ENCODE results near the gene ABRACL. TPM values are rescaled to one million over a fixed set of nuclear protein-coding genes. Genes with fewer than 3 reads are reported as not detected.

Gene ABRACL
- polyA plus RNA-seq, 3 donors: 39.5 to 174 (median 142) TPM

DNA sequence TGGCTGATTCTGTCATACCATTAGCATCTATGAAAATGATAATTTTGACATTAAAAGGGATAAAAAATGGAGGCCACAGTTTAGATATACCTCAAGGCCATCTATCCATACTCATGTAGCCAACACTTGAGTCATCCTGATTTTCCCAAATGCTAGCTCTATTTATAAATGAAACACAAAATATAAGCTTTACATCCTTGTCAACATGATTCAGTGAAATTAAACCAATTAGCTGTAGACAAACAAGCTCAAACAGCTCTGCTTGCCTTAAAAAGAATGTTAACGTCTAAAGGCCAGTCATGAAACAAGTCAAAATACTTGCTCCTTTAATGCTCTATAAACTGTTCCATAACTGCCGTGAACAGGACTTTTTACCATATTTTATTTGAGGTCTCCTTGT is 40.3 kb downstream of the ABRACL start:
- TF ChIP-seq, protein P1, sequence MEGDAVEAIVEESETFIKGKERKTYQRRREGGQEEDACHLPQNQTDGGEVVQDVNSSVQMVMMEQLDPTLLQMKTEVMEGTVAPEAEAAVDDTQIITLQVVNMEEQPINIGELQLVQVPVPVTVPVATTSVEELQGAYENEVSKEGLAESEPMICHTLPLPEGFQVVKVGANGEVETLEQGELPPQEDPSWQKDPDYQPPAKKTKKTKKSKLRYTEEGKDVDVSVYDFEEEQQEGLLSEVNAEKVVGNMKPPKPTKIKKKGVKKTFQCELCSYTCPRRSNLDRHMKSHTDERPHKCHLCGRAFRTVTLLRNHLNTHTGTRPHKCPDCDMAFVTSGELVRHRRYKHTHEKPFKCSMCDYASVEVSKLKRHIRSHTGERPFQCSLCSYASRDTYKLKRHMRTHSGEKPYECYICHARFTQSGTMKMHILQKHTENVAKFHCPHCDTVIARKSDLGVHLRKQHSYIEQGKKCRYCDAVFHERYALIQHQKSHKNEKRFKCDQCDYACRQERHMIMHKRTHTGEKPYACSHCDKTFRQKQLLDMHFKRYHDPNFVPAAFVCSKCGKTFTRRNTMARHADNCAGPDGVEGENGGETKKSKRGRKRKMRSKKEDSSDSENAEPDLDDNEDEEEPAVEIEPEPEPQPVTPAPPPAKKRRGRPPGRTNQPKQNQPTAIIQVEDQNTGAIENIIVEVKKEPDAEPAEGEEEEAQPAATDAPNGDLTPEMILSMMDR (IDR thresholded peaks at IDR 0.05): no peak
- no peaks in the 10 kb centered on the region for H3K9me3 ChIP-seq (replicated peaks in 1 of 2; ENCODE audit: control insufficient read depth in 1 of 2, insufficient read depth in 1 of 2, low read length in 2 of 2)
- no peak for DNase-seq
- H3K27ac ChIP-seq (ENCODE audit: low read depth in 1 of 2, low read length in 2 of 2): no peak overlapping the region
- Mint-ChIP-seq H3K27ac (no peak overlapping the region), H3K9me3 (peaks cover 0 to 2% (median 0%) of the 10 kb centered on the region in 7 donors), H3K4me3 (no peak overlapping the region), H3K27me3 (ENCODE audit: low read depth in 3 of 3) (peaks cover 0 to 4% (median 3%) of the 10 kb centered on the region in 3 donors), H3K4me1 (no peaks in the 10 kb centered on the region), H3K36me3 (no peaks in the 10 kb centered on the region)
- H3K27me3 ChIP-seq (ENCODE audit: control insufficient read depth in 2 of 2, insufficient read depth in 2 of 2, low read length in 2 of 2): no peaks in the 10 kb centered on the region
- intact Hi-C loops (cut with micrococcal nuclease): no loop called here
- H3K4me1 ChIP-seq (ENCODE audit: control insufficient read depth in 1 of 2, insufficient read depth in 2 of 2, low read length in 2 of 2): no peaks in the 10 kb centered on the region
- no peaks in the 10 kb centered on the region for H4K20me1 ChIP-seq (ENCODE audit: insufficient read depth, low read length)
- H3K9ac ChIP-seq (ENCODE audit: insufficient read depth, low read length, poor library complexity, severe bottlenecking): no peak overlapping the region
- no peak overlapping the region for H3K4me2 ChIP-seq (replicated peaks; ENCODE audit: extremely low read depth, low read length, poor library complexity, severe bottlenecking)
- no peaks in the 10 kb centered on the region for H3K79me2 ChIP-seq (ENCODE audit: insufficient read depth, low read length)
- WGBS (ENCODE audit: insufficient coverage): 100% methylated on average over 1 of the region's 2 CpGs
- no peak overlapping the region for H2AFZ ChIP-seq (ENCODE audit: insufficient read depth, low read depth, low read length, poor library complexity, severe bottlenecking)
- no peaks in the 10 kb centered on the region for H3K36me3 ChIP-seq (replicated peaks in 1 of 2; ENCODE audit: control insufficient read depth in 1 of 2, insufficient read depth in 2 of 2, low read length in 2 of 2)
- no peak overlapping the region for H3K4me3 ChIP-seq (replicated peaks in 1 of 3; ENCODE audit: low read depth in 2 of 3, low read length in 3 of 3)

DNA sequence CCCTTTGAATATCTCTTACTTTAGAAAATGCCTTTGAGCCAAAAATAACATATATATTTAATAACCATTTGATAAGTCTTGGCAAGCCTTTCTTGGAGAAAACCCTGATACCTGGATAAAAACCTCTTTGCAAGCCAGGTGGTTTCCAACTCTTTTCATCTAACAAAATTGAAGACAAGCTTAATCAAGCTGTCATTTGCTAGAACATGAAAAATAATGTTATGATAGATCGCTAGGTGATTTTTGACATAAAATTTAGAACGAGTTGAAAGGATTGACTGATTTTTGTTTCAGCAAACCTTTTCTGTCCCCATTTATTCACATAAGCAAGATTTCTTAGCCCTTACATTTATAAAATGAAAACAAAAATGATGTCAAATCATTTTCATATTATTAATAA is 44.6 kb downstream of the ABRACL start:
- Mint-ChIP-seq H3K36me3 (no peaks in the 10 kb centered on the region), H3K4me3 (no peak overlapping the region), H3K9me3 (peaks cover 0 to 7% (median 0%) of the 10 kb centered on the region in 7 donors), H3K27ac (no peak overlapping the region), H3K27me3 (ENCODE audit: low read depth in 3 of 3) (peaks cover 0 to 2% (median 0%) of the 10 kb centered on the region in 3 donors), H3K4me1 (no peaks in the 10 kb centered on the region)
- DNase-seq: no peak
- Histone ChIP-seq H3K4me2 (replicated peaks; ENCODE audit: extremely low read depth, low read length, poor library complexity, severe bottlenecking) (no peak overlapping the region), H3K36me3 (replicated peaks in 1 of 2; ENCODE audit: control insufficient read depth in 1 of 2, insufficient read depth in 2 of 2, low read length in 2 of 2) (no peaks in the 10 kb centered on the region), H2AFZ (ENCODE audit: insufficient read depth, low read depth, low read length, poor library complexity, severe bottlenecking) (no peak overlapping the region), H4K20me1 (ENCODE audit: insufficient read depth, low read length) (no peaks in the 10 kb centered on the region), H3K27ac (ENCODE audit: low read depth in 1 of 2, low read length in 2 of 2) (no peak overlapping the region), H3K4me3 (replicated peaks in 1 of 3; ENCODE audit: low read depth in 2 of 3, low read length in 3 of 3) (no peak overlapping the region), H3K9me3 (replicated peaks in 1 of 2; ENCODE audit: control insufficient read depth in 1 of 2, insufficient read depth in 1 of 2, low read length in 2 of 2) (no peaks in the 10 kb centered on the region), H3K79me2 (ENCODE audit: insufficient read depth, low read length) (no peaks in the 10 kb centered on the region), H3K9ac (ENCODE audit: insufficient read depth, low read length, poor library complexity, severe bottlenecking) (no peak overlapping the region), H3K4me1 (ENCODE audit: control insufficient read depth in 1 of 2, insufficient read depth in 2 of 2, low read length in 2 of 2) (no peaks in the 10 kb centered on the region), H3K27me3 (ENCODE audit: control insufficient read depth in 2 of 2, insufficient read depth in 2 of 2, low read length in 2 of 2) (no peaks in the 10 kb centered on the region)
- intact Hi-C loops (cut with micrococcal nuclease): no loop called here
- no CpG with 5 or more reads among the region's 2 CpGs for WGBS (ENCODE audit: insufficient coverage)
- TF ChIP-seq, protein P1 (IDR thresholded peaks at IDR 0.05): no peak
